GM13977 (cell line): ENCODE measurements around the gene CLP1.

Experiments used
- DNase-seq: peaks from one replicate; pipeline ENCODE4 v3.0.0; 2012; ENCODE audit warnings: low spot score
- in situ Hi-C: fragments of 300-500 bp; cut with MboI; formaldehyde crosslinking; loops from one replicate; pipeline ENCODE4 v1.12.0; 2022; ENCODE audit warnings: low sequenced_read_pairs, low pct_unique_long_range_greater_than_20kb, mixed read lengths, inconsistent platforms; ENCODE audit not compliant: unreplicated experiment
- TF ChIP-seq, protein P1 (sequence below): IDR thresholded peaks from 2 replicates; pipeline ENCODE4 v1.5.1; 2012; ENCODE audit warnings: mild to moderate bottlenecking, control low read depth; ENCODE audit not compliant: insufficient read depth; ENCODE audit errors: extremely low read depth, missing control alignments

CLP1 gene

DNA sequence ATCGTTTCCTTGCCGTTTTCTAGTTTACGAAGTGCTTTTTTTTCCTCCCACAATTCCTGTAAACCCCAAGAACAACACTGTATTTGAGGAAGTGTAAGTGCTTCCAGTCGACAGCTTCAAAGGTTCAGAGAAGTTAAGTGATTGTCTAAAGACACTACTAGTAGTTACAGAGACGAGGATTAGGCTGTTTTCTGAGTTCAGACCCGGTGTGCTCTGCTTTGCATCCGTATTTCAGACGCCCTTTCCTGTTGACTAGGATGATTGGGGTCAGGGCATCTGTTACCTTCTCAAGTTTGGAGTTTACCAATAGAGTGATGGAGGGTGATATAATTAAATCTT, 430 bp downstream of the CLP1 start:
- no peak for DNase-seq
- in situ Hi-C loops: no loop called here
- TF ChIP-seq, protein P1, sequence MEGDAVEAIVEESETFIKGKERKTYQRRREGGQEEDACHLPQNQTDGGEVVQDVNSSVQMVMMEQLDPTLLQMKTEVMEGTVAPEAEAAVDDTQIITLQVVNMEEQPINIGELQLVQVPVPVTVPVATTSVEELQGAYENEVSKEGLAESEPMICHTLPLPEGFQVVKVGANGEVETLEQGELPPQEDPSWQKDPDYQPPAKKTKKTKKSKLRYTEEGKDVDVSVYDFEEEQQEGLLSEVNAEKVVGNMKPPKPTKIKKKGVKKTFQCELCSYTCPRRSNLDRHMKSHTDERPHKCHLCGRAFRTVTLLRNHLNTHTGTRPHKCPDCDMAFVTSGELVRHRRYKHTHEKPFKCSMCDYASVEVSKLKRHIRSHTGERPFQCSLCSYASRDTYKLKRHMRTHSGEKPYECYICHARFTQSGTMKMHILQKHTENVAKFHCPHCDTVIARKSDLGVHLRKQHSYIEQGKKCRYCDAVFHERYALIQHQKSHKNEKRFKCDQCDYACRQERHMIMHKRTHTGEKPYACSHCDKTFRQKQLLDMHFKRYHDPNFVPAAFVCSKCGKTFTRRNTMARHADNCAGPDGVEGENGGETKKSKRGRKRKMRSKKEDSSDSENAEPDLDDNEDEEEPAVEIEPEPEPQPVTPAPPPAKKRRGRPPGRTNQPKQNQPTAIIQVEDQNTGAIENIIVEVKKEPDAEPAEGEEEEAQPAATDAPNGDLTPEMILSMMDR: no peak

DNA sequence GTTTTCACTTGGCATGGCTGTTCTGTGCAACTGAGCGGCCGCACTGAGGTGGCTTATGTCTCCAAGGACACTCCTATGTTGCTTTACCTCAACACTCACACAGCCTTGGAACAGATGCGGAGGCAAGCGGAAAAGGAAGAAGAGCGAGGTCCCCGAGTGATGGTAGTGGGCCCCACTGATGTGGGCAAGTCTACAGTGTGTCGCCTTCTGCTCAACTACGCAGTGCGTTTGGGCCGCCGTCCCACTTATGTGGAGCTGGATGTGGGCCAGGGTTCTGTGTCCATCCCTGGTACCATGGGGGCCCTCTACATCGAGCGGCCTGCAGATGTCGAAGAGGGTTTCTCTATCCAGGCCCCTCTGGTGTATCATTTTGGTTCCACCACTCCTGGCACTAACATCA, 2.1 kb downstream of the CLP1 start:
- no peak for DNase-seq
- in situ Hi-C loops: no loop called here
- TF ChIP-seq, protein P1: no peak

DNA sequence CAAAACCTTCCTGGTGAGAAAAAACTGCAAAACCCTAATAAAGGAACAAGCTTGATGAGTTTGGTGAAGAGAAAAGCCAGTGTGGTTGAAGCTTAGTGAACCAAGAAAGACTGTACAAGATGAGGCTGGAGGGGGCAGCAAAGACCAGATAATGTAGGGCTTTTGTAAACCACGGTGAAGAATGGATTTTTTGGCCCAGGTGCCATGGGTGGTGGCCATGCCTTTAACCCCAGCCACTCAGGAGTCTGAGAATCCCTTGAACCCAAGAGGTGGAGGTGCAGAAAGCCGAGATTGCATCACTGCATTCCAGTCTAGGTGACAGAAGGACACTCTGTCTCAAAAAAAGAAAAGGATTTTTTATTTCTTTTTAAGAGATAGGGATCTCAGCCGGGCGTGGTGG, 5.3 kb downstream of the CLP1 start:
- TF ChIP-seq, protein P1: peak; percentile 38
- in situ Hi-C loops: no loop called here
- DNase-seq: no peak

DNA sequence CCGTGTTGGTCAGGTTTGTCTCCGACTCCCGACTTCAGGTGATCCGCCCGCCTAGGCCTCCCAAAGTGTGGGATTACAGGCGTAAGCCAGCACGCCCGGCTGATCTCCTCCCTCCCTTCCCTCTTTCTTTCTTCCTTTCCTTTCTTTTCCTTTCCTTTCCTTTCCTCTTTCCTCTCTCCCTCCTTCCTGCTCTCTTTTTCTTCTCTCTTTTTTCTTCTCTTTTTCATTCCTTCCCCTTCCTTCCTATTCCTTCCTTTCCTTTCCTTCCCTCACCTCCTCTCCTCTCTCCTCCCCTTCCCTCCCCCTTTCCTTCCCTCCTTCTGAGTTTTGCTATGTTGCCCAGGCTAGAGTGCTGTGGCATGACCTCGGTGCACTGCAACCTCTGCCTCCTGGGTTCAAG, 6.4 kb downstream of the CLP1 start:
- TF ChIP-seq, protein P1: no peak
- no peak for DNase-seq
- in situ Hi-C loops: no loop called here

DNA sequence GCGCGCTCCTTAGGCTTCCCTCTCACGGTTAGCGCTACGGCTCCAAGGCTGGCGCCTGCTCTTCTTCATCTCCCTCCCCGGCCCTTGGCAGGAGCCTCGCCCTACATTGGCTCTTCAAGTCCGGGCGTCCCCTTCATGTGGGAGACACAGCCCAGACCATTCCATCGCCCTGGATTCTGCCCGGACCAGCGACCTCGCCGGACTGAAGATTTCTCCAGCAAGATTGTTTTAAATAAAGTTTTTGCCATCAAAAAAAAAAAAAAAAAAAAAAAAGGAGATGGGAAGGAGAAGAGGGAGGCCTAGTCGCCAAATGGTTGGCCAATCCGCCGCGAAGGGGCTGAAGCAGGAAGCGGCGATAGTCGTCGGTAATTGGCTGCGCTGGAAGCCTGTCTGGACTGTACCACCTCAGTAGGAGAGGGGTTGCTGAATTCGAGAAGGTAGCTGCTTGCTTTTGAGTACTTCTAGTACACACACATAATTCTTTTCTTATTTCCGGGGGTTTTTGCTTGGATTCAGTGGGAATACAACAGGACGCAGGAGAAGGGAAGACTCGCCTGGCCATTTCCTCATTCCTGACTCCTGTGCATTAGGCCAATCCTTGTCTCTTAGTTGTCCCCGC, 9.7 kb downstream of the CLP1 start:
- in situ Hi-C loops: no loop called here
- peak; percentile 95 for DNase-seq
- TF ChIP-seq, protein P1: no peak

DNA sequence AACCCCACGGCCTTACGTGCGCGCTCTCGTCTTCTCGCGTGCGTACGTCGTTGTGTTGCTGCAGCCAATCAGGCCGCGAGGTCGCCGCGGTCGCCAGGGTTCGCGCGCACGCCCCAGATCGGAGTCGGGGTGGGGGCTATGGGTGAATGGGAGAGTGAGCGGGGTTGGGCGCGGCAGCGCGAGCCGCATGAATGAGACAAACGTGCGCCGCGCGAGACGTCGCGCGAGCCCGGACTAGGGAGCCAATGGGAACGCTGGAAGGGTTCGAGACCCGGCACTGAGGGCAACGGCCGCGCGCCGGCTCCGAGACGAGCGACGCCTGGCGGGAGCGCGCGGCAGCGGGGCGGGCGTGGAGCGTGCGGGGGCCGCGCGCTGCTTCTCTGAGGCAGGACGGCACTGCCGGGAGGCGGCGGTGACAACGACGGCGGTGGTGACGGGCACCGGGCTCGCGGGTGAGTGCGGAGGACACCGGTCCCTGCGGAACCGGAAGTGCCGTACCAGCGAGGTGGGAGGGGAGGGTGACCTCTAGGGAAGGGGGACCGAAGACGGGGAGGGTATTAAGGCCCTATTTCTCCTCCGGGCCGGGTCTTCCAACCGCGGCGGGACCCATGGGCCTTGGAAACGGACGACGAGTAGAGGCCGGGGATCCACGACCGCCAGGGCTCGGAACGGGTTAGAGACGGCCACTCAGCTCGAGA, 10.3 kb downstream of the CLP1 start, which contains the start of gene ZDHHC5:
TSS of gene ZDHHC5 (plus strand) at position 379 of the 698 bp plus-strand sequence. CDS start 4,977 bp downstream, outside the sequence.
- TF ChIP-seq, protein P1: peak; percentile 43
- DNase-seq: peak; percentile 98
- in situ Hi-C loops: no loop called here
